GM18861 (cell line): Measurements from ENCODE around the gene SCMH1.

Experiments used
- ATAC-seq: cut with Tn5 transposase; IDR thresholded peaks from one replicate; pipeline ENCODE4 v1.9.1; 2021; ENCODE audit not compliant: unreplicated experiment

SCMH1 gene

GRCh38 chr1:41101950-41102607, 140.0 kb downstream of the SCMH1 start:
- no peak for ATAC-seq

GRCh38 chr1:41101076-41101475, 141.0 kb downstream of the SCMH1 start:
- no peak for ATAC-seq

- no peak for ATAC-seq
Measured at GRCh38 chr1:41100170-41100569, 141.9 kb downstream of the SCMH1 start.

GRCh38 chr1:41098730-41099460, 143.2 kb downstream of the SCMH1 start:
- ATAC-seq: no peak

- no peak for ATAC-seq
Measured at GRCh38 chr1:41097105-41097504, 145.0 kb downstream of the SCMH1 start.

GRCh38 chr1:41093826-41094225, 148.3 kb downstream of the SCMH1 start:
- no peak for ATAC-seq

GRCh38 chr1:41086921-41087320, 155.2 kb downstream of the SCMH1 start:
- ATAC-seq: no peak

- no peak for ATAC-seq
Measured at GRCh38 chr1:41078616-41079015, 163.5 kb downstream of the SCMH1 start.

- no peak for ATAC-seq
Measured at GRCh38 chr1:41078193-41078592, 163.9 kb downstream of the SCMH1 start.

GRCh38 chr1:41073971-41074370, 168.1 kb downstream of the SCMH1 start:
- ATAC-seq: no peak

GRCh38 chr1:41072051-41072450, 170.1 kb downstream of the SCMH1 start:
- no peak for ATAC-seq

GRCh38 chr1:41056907-41057306, 185.2 kb downstream of the SCMH1 start:
- no peak for ATAC-seq

GRCh38 chr1:41053316-41053715, 188.8 kb downstream of the SCMH1 start:
- no peak for ATAC-seq

- ATAC-seq: no peak
Measured at GRCh38 chr1:41051022-41051421, 191.1 kb downstream of the SCMH1 start.

GRCh38 chr1:41048540-41048939, 193.6 kb downstream of the SCMH1 start:
- ATAC-seq: no peak

GRCh38 chr1:41046347-41046775, 195.7 kb downstream of the SCMH1 start:
- no peak for ATAC-seq

GRCh38 chr1:41045740-41046139, 196.4 kb downstream of the SCMH1 start:
- ATAC-seq: no peak

GRCh38 chr1:41044187-41044586, 197.9 kb downstream of the SCMH1 start:
- ATAC-seq: no peak

- no peak for ATAC-seq
Measured at GRCh38 chr1:41041614-41042270, 200.4 kb downstream of the SCMH1 start.

GRCh38 chr1:41038110-41038509, 204.0 kb downstream of the SCMH1 start:
- ATAC-seq: no peak

- ATAC-seq: no peak
Measured at GRCh38 chr1:41037116-41037903, 204.8 kb downstream of the SCMH1 start.
